ENCODE results near the gene ABHD6.

Gene ABHD6

DNA sequence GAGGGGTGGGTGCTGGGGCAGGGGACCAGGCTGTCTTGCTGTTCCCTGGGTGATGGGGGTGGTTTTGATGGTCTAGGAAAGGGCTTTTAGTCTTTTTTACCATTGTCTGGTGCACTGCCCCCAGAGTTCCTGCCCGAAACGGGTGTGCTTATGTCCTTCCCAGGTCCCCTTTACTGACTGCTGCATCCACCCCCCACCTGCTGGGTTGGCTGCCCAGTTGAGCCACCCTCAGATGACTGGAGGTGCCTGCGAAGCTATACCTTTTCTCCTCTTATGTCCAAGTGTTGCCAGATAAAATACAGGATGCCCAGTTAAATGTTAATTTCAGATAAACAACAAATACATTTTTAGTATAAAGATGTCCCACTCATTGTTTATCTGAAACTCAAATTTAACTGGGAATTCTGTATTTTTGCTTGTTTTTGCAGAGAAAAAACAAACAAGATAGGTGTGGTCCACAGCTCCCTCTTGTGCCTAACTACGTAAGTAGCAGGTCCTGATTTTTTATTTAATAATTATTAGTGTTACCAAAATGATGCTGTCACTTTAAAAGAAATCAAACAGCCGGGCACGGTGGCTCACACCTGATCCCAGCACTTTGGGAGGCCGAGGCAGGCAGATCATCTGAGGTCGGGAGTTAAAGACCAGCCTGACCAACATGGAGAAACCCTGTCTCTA, 62.4 kb downstream of the ABHD6 start:
- DNase-seq (ENCODE audit: low read depth): peak; percentile 58
- TF ChIP-seq, protein P1, sequence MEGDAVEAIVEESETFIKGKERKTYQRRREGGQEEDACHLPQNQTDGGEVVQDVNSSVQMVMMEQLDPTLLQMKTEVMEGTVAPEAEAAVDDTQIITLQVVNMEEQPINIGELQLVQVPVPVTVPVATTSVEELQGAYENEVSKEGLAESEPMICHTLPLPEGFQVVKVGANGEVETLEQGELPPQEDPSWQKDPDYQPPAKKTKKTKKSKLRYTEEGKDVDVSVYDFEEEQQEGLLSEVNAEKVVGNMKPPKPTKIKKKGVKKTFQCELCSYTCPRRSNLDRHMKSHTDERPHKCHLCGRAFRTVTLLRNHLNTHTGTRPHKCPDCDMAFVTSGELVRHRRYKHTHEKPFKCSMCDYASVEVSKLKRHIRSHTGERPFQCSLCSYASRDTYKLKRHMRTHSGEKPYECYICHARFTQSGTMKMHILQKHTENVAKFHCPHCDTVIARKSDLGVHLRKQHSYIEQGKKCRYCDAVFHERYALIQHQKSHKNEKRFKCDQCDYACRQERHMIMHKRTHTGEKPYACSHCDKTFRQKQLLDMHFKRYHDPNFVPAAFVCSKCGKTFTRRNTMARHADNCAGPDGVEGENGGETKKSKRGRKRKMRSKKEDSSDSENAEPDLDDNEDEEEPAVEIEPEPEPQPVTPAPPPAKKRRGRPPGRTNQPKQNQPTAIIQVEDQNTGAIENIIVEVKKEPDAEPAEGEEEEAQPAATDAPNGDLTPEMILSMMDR (IDR thresholded peaks at IDR 0.05; ENCODE audit: insufficient read depth, low read depth, low read length, missing control alignments): peak; percentile 60
- H3K4me3 ChIP-seq (ENCODE audit: low read length): no peak overlapping the region

DNA sequence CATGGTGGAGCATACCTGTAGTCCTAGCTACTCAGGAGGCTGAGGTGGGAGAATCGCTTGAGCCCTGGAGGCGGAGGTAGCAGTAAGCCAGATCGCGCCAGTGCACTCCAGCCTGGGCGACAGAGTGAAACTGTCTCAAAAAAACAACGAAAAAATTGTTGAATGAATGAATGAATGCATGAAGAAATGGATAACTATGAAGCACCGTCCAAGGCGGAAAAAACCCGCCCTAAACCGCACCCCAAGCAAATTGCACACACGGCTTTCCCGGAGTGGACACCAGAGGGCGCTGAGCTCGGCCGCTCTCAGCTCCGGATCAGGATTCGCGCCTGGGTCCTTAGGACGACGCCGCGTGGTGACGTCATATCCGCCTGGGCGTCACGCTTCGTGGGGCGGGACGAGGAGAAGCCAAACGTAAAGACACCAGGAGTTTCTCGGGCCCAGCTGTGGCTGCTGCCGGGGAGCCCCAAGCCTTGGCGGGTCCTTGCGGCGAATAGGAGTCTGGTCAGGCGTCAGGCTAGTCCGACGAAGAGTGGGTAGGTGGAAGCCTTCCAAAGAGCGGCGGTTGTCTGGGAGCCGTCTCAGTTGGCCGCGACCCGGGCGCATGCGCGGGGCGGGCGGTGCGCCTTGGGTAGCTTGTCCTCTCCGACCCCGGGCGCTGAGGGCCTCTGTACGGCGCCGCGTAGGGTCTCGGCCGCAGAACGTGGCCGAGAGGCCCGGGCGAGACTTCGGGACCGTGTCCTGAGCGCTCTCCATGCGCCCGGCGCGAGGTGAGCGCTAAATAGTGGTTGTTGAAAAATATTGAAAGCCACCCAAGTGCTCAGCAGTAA, 68.5 kb downstream of the ABHD6 start, which contains the start of the genes HTD2 and RPP14:
TSS of gene HTD2 (plus strand) at position 639 of the 830 bp plus-strand sequence. CDS start 11,094 bp downstream, outside the sequence.
TSS of gene RPP14 (plus strand) at position 364 of the 830 bp plus-strand sequence. CDS start 4,085 bp downstream, outside the sequence.
- TF ChIP-seq, protein P1 (IDR thresholded peaks at IDR 0.05; ENCODE audit: insufficient read depth, low read depth, low read length, missing control alignments): peak; percentile 97
- H3K4me3 ChIP-seq (ENCODE audit: low read length): peak within 1 kb of the TSS; percentile 100
- peak; percentile 99 for DNase-seq (ENCODE audit: low read depth)

DNA sequence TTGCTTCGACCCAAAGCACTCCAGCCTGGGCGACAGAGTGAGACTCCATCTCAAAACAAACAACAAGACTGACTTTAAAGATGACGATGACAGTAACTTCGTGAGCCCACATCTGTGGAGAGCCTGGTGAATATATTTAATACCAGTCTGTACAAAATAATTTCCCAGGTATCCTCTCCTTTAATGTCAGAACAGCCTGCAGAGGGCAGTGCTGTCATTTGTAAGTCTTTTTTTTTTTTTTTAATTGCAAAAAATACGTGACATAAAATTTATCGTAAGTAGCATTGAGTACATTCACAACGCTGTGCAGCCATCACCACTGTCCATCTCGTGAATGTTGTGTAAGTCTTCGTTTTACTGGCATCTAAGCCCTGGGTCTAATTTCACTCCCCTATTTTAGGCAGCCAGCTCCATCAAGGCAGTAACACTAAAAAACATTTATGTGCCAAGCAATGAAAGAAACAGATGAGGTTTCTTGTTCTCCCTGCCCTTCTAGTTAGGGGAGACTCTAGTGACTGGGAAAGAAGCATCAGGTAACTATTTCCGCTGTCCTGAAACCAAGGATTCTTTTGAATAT, 70.1 kb downstream of the ABHD6 start:
- TF ChIP-seq, protein P1 (IDR thresholded peaks at IDR 0.05; ENCODE audit: insufficient read depth, low read depth, low read length, missing control alignments): peak; percentile 55
- H3K4me3 ChIP-seq (ENCODE audit: low read length): peak overlapping the region; percentile 100
- DNase-seq (ENCODE audit: low read depth): peak; percentile 73

DNA sequence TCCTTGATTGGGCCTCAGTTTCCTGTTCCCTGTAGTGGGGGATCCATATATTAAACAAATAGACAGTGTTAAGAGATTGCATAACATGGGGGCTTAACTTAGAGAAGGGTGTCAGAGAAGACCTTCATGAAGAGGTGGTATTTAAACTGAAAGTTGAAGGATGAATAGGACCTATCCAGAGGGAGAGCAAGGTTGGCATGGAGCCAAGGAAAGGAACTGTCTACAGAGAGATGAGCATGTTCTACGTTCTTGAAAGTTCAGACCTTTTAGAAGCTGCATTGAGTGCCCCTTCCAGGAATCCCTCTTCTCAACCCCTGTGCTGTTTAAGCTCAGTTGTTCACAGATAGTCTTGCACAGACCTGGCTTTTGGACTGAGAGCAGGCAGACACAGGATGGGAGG, 71.1 kb downstream of the ABHD6 start:
- TF ChIP-seq, protein P1 (IDR thresholded peaks at IDR 0.05; ENCODE audit: insufficient read depth, low read depth, low read length, missing control alignments): no peak
- H3K4me3 ChIP-seq (ENCODE audit: low read length): no peak overlapping the region
- no peak for DNase-seq (ENCODE audit: low read depth)

DNA sequence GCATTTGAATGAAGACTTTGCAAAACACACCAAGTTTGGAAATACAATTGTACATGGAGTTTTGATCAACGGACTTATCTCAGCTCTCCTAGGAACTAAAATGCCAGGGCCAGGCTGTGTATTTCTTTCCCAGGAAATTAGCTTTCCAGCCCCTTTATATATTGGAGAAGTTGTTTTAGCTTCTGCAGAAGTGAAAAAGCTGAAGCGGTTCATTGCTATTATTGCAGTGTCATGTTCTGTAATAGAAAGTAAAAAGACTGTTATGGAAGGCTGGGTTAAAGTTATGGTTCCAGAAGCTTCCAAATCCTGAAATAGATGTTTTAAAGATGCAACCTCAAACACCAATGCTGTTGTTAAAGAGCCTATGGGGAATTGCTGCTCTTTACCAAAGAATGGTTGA, 80.2 kb downstream of the ABHD6 start:
- DNase-seq (ENCODE audit: low read depth): no peak
- TF ChIP-seq, protein P1 (IDR thresholded peaks at IDR 0.05; ENCODE audit: insufficient read depth, low read depth, low read length, missing control alignments): no peak
- no peak overlapping the region for H3K4me3 ChIP-seq (ENCODE audit: low read length)

DNA sequence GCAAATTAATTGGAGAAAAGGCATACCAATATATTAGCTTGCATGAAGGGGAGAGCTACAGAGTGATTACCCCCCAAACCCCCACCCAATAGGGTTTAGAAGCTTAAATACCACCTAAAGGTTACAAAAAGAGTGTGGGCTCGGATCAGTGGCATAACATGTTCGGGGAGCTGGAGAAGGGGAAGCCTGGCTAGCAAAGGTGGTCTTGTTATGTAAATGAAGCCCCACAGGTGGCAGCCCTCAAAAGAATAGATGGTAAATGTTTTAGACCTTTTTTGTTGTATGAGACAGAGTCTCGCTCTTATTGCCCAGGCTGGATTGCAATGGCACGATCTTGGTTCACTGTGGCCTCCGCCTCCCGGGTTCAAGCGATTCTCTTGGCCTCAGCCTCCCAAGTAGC, 84.2 kb downstream of the ABHD6 start:
- TF ChIP-seq, protein P1 (IDR thresholded peaks at IDR 0.05; ENCODE audit: insufficient read depth, low read depth, low read length, missing control alignments): no peak
- H3K4me3 ChIP-seq (ENCODE audit: low read length): no peak overlapping the region
- DNase-seq (ENCODE audit: low read depth): no peak

Measured in epithelial cell of esophagus (primary cell).